Type B pancreatic cell (in vitro differentiated cells): ENCODE data around the gene GALNT10. TPM values are rescaled to one million over a fixed set of nuclear protein-coding genes. Genes with fewer than 3 reads are reported as not detected.
A peak's percentile ranks its signal among the peaks of the same experiment; 100 is the strongest.

ENCODE experiments used
- DNase-seq: peaks from one replicate; pipeline ENCODE4 v3.0.0; 2021; ENCODE audit warnings: mixed read lengths; ENCODE audit not compliant: unreplicated experiment; ENCODE audit errors: extremely low spot score
- H3K27ac Mint-ChIP-seq: 2 replicates; pipeline ENCODE4 v1.8.0; 2021; ENCODE audit warnings: mild to moderate bottlenecking, mixed read lengths
- H3K27me3 Mint-ChIP-seq: 2 replicates; pipeline ENCODE4 v1.8.0; 2021; ENCODE audit warnings: mixed read lengths
- H3K36me3 Mint-ChIP-seq: 2 replicates; pipeline ENCODE4 v1.8.0; 2021; ENCODE audit warnings: mixed read lengths
- H3K4me1 Mint-ChIP-seq: one replicate; pipeline ENCODE4 v1.8.0; 2021; ENCODE audit warnings: mixed read lengths; ENCODE audit not compliant: unreplicated experiment
- H3K4me3 Mint-ChIP-seq: 2 replicates; pipeline ENCODE4 v1.8.0; 2021; ENCODE audit warnings: mild to moderate bottlenecking, mixed read lengths
- H3K9me3 Mint-ChIP-seq: 2 replicates; pipeline ENCODE4 v1.8.0; 2021; ENCODE audit warnings: mixed read lengths
- microRNA-seq: library from miRNA; unstranded; fragments of <30 nt; microRNA quantifications from one replicate; pipeline ENCODE4, GENCODE V29; 2020
- total RNA-seq: library from RNA; stranded (reverse); gene quantifications from 2 replicates; pipeline ENCODE4 v1.2.1, GENCODE V29; 2021; ENCODE audit warnings: low replicate concordance
- TF ChIP-seq, protein P1 (sequence below): fragments of 200-600 bp; sonication (generic); conservative IDR thresholded peaks from 2 replicates; pipeline ENCODE4 v1.5.0; 2021; ENCODE audit warnings: antibody characterized with exemption, mild to moderate bottlenecking

GALNT10 gene
- total RNA-seq, 1 donor from 2014 or later, result 23.0 TPM

DNA sequence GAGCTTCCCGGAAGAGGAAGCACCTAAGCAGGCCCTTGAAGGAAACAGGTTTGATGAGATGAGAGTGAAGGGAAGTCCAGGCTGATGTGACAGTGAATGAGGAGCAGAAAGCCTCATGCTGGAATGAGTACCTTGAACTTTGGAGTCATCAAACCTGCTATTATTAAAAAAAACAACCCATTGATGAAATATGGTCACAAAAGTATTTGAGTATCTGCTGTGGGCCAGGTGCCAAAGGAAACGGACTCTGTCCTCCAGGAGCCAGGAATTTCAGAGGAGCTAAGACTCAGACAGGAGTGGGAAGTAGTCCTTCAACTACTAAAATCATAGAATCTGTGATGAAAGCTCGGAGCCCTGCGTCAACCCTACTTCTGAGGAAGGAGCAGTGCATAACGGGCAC is 275.6 kb downstream of the GALNT10 start:
- DNase-seq, result no peak
- Mint-ChIP-seq H3K36me3 (no peaks in the 10 kb centered on the region), H3K4me1 (no peaks in the 10 kb centered on the region), H3K4me3 (no peak overlapping the region), H3K27ac (no peak overlapping the region), H3K27me3 (peaks cover 51% of the 10 kb centered on the region), H3K9me3 (no peaks in the 10 kb centered on the region)
- TF ChIP-seq, protein P1, sequence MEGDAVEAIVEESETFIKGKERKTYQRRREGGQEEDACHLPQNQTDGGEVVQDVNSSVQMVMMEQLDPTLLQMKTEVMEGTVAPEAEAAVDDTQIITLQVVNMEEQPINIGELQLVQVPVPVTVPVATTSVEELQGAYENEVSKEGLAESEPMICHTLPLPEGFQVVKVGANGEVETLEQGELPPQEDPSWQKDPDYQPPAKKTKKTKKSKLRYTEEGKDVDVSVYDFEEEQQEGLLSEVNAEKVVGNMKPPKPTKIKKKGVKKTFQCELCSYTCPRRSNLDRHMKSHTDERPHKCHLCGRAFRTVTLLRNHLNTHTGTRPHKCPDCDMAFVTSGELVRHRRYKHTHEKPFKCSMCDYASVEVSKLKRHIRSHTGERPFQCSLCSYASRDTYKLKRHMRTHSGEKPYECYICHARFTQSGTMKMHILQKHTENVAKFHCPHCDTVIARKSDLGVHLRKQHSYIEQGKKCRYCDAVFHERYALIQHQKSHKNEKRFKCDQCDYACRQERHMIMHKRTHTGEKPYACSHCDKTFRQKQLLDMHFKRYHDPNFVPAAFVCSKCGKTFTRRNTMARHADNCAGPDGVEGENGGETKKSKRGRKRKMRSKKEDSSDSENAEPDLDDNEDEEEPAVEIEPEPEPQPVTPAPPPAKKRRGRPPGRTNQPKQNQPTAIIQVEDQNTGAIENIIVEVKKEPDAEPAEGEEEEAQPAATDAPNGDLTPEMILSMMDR, result no peak

DNA sequence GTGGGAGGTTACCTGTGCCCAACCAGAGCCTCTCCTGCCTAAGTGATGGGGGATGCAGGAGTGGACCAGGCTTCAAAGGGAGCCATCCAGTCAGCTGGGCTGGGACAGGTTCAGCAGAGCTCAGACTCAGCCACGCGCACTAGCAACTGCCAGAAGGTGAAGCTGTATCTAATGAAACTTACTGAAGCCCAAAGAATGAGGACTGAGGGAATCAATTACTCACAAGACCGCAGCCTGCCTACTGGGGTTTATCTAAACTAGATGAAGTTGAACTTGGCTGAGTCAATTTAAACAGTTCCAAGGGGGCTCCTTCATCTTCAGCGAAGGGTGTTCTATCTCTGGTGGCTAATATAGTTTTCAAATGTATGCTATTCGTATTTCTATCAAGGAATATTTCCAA is 276.1 kb downstream of the GALNT10 start:
- H3K9me3 Mint-ChIP-seq, result no peaks in the 10 kb centered on the region
- H3K36me3 Mint-ChIP-seq, result no peaks in the 10 kb centered on the region
- no peak overlapping the region for H3K4me3 Mint-ChIP-seq
- H3K27me3 Mint-ChIP-seq, result peaks cover 56% of the 10 kb centered on the region
- H3K4me1 Mint-ChIP-seq, result no peaks in the 10 kb centered on the region
- no peak for DNase-seq
- TF ChIP-seq, protein P1, result no peak
- no peak overlapping the region for H3K27ac Mint-ChIP-seq

DNA sequence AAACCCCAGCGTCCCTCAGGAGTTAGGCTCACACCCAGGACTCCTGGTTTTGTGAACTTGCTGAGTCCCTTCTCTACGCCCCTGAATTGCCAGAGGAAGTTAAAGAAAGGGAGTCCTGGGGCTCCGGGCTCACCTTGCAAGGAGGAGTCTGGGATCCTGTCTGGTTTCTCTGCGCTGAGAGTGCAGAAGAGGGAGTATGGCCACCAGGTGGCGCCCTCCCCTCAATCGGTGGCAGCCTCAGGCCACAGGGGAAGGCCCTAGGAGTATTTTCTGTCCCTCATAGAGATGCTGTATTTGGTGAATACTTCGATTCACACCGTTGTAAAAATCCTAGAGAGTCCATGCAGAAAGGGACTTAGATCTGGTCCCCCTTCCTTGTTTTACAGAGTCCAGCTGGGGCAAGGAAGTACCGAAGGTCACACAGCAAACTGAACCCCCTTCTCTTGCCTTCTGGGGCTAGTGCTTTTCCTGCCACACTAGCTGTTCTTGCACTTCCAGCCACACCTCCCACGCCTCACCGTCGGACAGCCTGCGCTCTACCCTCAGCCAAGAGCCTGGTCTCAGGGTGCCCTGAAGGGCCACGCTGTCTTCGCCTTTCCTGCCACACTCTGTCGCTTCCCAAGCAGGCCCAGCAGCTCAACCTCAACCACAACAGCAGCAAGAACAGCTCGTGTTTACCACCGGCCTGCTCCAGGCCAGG is 277.3 kb downstream of the GALNT10 start:
- H3K27me3 Mint-ChIP-seq, result peaks cover 67% of the 10 kb centered on the region
- H3K27ac Mint-ChIP-seq, result no peak overlapping the region
- H3K4me1 Mint-ChIP-seq, result no peaks in the 10 kb centered on the region
- TF ChIP-seq, protein P1, result peak; percentile 97
- no peaks in the 10 kb centered on the region for H3K9me3 Mint-ChIP-seq
- DNase-seq, result peak; percentile 86
- H3K4me3 Mint-ChIP-seq, result no peak overlapping the region
- H3K36me3 Mint-ChIP-seq, result no peaks in the 10 kb centered on the region

DNA sequence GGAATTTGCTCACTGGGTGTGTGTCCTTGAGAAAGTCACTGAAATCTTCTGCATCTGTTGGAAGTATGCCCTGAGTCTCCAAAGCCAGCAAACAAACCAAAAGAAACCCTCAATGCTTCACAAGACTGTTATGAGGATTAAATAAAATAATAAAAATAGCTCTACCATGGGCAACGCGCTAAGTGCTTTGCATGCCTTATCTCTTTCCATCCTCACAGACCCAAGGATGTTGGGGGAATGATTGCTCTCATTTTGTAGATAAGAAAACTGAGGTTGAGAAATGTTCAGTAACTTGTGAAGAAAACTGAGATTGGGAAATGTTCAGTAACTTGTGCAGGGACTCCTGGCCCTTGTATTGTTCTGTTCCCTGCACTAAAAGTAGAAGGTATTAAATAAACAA is 279.6 kb downstream of the GALNT10 start:
- Mint-ChIP-seq H3K36me3 (no peaks in the 10 kb centered on the region), H3K4me1 (peaks cover 4% of the 10 kb centered on the region), H3K27ac (no peak overlapping the region), H3K27me3 (peaks cover 85% of the 10 kb centered on the region), H3K4me3 (no peak overlapping the region), H3K9me3 (no peaks in the 10 kb centered on the region)
- DNase-seq, result no peak
- TF ChIP-seq, protein P1, result no peak

Small RNA genes within 50 kb of the gene (microRNA-seq; reads per million reads assigned to microRNA genes)
- gene MIR1294, result 4.1 reads per million, percentile 15 among the genes with 10 or more reads in this experiment

Other genes starting within 250 kb of the GALNT10 start
- 18.5 and 30.4 TPM in 2 replicates for gene FAM114A2, start 151.8 kb upstream of the GALNT10 start, total RNA-seq
- 35.4 and 37.9 TPM in 2 replicates for gene MFAP3, start 151.8 kb upstream of the GALNT10 start, total RNA-seq